HEK293T (cell line): Measurements from ENCODE around the gene SKAP1.

Experiments
- ELF4 ChIP-seq: fragments of 450-650 bp; IDR thresholded peaks from 2 replicates; pipeline ENCODE4 v1.6.1; 2017; ENCODE audit warnings: antibody characterized with exemption
- FOXK2 ChIP-seq: fragments of 450-650 bp; IDR thresholded peaks from 2 replicates; pipeline ENCODE4 v1.6.1; 2016; ENCODE audit warnings: mild to moderate bottlenecking
- FOXM1 ChIP-seq: fragments of 450-650 bp; IDR thresholded peaks from 2 replicates; pipeline ENCODE4 v1.6.1; 2017; ENCODE audit warnings: mild to moderate bottlenecking, borderline replicate concordance
- LEF1 ChIP-seq: fragments of 450-650 bp; IDR thresholded peaks from 2 replicates; pipeline ENCODE4 v1.6.1; 2017; ENCODE audit warnings: mild to moderate bottlenecking, borderline replicate concordance
- NFRKB ChIP-seq: fragments of 450-650 bp; IDR thresholded peaks from 2 replicates; pipeline ENCODE4 v1.6.1; 2016; ENCODE audit warnings: mild to moderate bottlenecking, moderate library complexity
- SUZ12 ChIP-seq: fragments of 450-650 bp; IDR thresholded peaks from 2 replicates; pipeline ENCODE4 v1.6.1; 2016; ENCODE audit warnings: mild to moderate bottlenecking
- ZNF384 ChIP-seq: fragments of 450-650 bp; IDR thresholded peaks from 2 replicates; pipeline ENCODE4 v1.6.1; 2016
- TF ChIP-seq, protein P1 (sequence below): fragments of 450-650 bp; IDR thresholded peaks from 2 replicates; pipeline ENCODE4 v1.6.1; 2016

DNA sequence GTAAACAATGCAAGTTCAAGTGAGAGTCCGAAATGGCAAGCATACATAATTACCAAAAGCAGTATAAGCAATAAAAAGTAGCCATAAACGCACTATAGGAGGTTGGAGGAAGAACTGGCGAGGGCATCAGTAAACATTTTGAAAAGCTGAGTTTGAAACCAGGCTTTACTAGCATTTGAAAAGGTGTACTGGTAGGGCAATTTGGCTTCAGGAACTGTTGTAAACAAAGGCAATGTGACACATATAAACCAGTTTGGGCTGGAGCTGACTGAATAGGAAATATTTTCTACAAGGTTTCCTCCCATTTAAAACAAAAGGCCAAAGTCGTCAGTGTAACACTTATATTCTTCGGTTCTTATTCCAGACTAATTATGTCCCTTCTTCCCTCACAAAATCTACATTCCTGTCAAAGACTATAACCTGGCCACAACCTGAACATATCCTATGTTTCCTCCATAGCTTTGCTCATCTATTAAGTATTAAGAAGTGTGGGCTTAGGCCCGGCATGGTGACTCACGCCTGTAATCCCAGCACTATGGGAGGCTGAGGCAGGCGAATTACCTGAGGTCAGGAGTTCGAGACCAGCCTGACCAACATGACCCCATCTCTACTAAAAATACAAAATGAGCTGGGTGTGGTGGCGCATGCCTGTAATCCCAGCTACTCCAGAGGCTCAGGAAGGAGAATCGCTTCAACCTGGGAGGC lies 336.5 kb downstream of the SKAP1 start:
- no peak for TF ChIP-seq ZNF384
- no peak for TF ChIP-seq FOXM1
- TF ChIP-seq FOXK2: no peak
- no peak for TF ChIP-seq ELF4
- TF ChIP-seq SUZ12: no peak
- TF ChIP-seq NFRKB: no peak
- TF ChIP-seq LEF1: no peak
- TF ChIP-seq, protein P1, sequence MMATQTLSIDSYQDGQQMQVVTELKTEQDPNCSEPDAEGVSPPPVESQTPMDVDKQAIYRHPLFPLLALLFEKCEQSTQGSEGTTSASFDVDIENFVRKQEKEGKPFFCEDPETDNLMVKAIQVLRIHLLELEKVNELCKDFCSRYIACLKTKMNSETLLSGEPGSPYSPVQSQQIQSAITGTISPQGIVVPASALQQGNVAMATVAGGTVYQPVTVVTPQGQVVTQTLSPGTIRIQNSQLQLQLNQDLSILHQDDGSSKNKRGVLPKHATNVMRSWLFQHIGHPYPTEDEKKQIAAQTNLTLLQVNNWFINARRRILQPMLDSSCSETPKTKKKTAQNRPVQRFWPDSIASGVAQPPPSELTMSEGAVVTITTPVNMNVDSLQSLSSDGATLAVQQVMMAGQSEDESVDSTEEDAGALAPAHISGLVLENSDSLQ: no peak
